Hematopoietic multipotent progenitor cell treated with erythropoietin and hydrocortisone succinate and interleukin-3 and kit ligand, for 17 days (in vitro differentiated cells): ENCODE measurements around the gene PPIH.
A peak's percentile ranks its signal among the peaks of the same experiment; 100 is the strongest.
"Not testable (repeated sequence)": the region's sequence is repeated elsewhere in the genome, so short reads cannot be mapped to it uniquely, and the experiment has no call there.

Experiments
- DNase-seq: peaks from one replicate; pipeline ENCODE4 v3.0.0-alpha.2; 2015; ENCODE audit warnings: low spot score

The PPIH gene

GRCh38 chr1:42657981-42658876, at the start of gene PPIH:
Gene PPIH, plus strand, starts transcription at chr1:42658423. Its CDS starts 24 bp downstream, at chr1:42658447.
- peak; percentile 86 for DNase-seq

- DNase-seq = no peak
Measured at GRCh38 chr1:42613803-42614131, 44.5 kb upstream of the PPIH start.

- no peak for DNase-seq
Measured at GRCh38 chr1:42618866-42619265, 39.4 kb upstream of the PPIH start.

GRCh38 chr1:42620307-42620706, 37.9 kb upstream of the PPIH start:
- no peak for DNase-seq

GRCh38 chr1:42621180-42621579, 37.0 kb upstream of the PPIH start:
- DNase-seq = not testable (repeated sequence)

GRCh38 chr1:42627205-42627604, 31.0 kb upstream of the PPIH start:
- DNase-seq = not testable (repeated sequence)

- no peak for DNase-seq
Measured at GRCh38 chr1:42639116-42639515, 19.1 kb upstream of the PPIH start.

- no peak for DNase-seq
Measured at GRCh38 chr1:42646056-42646455, 12.2 kb upstream of the PPIH start.

- DNase-seq = no peak
Measured at GRCh38 chr1:42657201-42657600, 1.0 kb upstream of the PPIH start.

GRCh38 chr1:42658877-42659337, 684 bp downstream of the PPIH start:
- DNase-seq = no peak

- DNase-seq = no peak
Measured at GRCh38 chr1:42660907-42661500, 2.8 kb downstream of the PPIH start.

- no peak for DNase-seq
Measured at GRCh38 chr1:42669936-42670335, 11.7 kb downstream of the PPIH start.

GRCh38 chr1:42670425-42670824, 12.2 kb downstream of the PPIH start:
- no peak for DNase-seq

- DNase-seq = no peak
Measured at GRCh38 chr1:42674214-42674613, 16.0 kb downstream of the PPIH start.

- DNase-seq = no peak
Measured at GRCh38 chr1:42674682-42675081, 16.5 kb downstream of the PPIH start.

GRCh38 chr1:42675467-42675866, 17.2 kb downstream of the PPIH start:
- no peak for DNase-seq

- no peak for DNase-seq
Measured at GRCh38 chr1:42676534-42677087, 18.4 kb downstream of the PPIH start.

- DNase-seq = no peak
Measured at GRCh38 chr1:42679364-42679983, 21.3 kb downstream of the PPIH start.

- no peak for DNase-seq
Measured at GRCh38 chr1:42680055-42680454, 21.8 kb downstream of the PPIH start.

- peak; percentile 39 for DNase-seq
Measured at GRCh38 chr1:42680921-42681683, 22.9 kb downstream of the PPIH start.

GRCh38 chr1:42681741-42682483, 23.7 kb downstream of the PPIH start, which contains the start of gene YBX1:
Gene YBX1, plus strand, starts transcription at chr1:42682418. Its CDS starts 148 bp downstream, at chr1:42682566.
- peak; percentile 98 for DNase-seq
